Measurements from ENCODE around the gene STARD10. TPM values are rescaled to one million over a fixed set of nuclear protein-coding genes. Genes with fewer than 3 reads are reported as not detected.

The STARD10 gene
- total and polyA plus RNA-seq, 9 of the 15 experiments (the other 6 are each of a cell fraction or from before 2014, with no cell fraction given), result 0.15 to 52.9 (median 32.3) TPM

- TF ChIP-seq RAD21 (CRISPR knock-in tag; conservative IDR thresholded peaks at IDR 0.05 in 1 of 2, IDR thresholded peaks at IDR 0.05 in 1 of 2) (no peak; a peak in 1 of 4 replicates), ZNF12 (CRISPR knock-in tag; IDR thresholded peaks at IDR 0.05) (peak; percentile 87), CTBP1 (IDR thresholded peaks at IDR 0.05; ENCODE audit: borderline replicate concordance) (peak; percentile 71; the same call in 1 of the 2 replicates), GATA2 (CRISPR knock-in tag; IDR thresholded peaks at IDR 0.05) (peak; percentile 49; the same call in 1 of the 2 replicates), WHSC1 (IDR thresholded peaks at IDR 0.05; ENCODE audit: low read length) (peak; percentile 20), CBFA2T2 (conservative IDR thresholded peaks at IDR 0.05) (peak; percentile 41; the same call in 1 of the 2 replicates), ARNT (IDR thresholded peaks at IDR 0.05) (peak in 1 of 2 experiments; percentile 52; a peak in 1 of 4 replicates), MYC (IDR thresholded peaks at IDR 0.05; ENCODE audit: low read depth, low read length) (peak; percentile 42; the same call in 1 of the 2 replicates), MYC (CRISPR knock-in tag; IDR thresholded peaks at IDR 0.05; ENCODE audit: borderline replicate concordance, low read depth) (no peak; the same call in 1 of the 2 replicates), FOXP1 (CRISPR knock-in tag; IDR thresholded peaks at IDR 0.05) (0 out of 2 replicates have a peak, but pooled peaks have one; percentile 45), ZNF668 (CRISPR knock-in tag; IDR thresholded peaks at IDR 0.05) (no peak), MNT (conservative IDR thresholded peaks at IDR 0.05) (peak; percentile 32 to 78; a peak in 3 of 4 replicates), SETDB1 (IDR thresholded peaks at IDR 0.05; ENCODE audit: low read length) (no peak), HDAC1 (IDR thresholded peaks at IDR 0.05) (peak in 1 of 2 experiments; percentile 45; a peak in 1 of 4 replicates), MEF2D (tag; conservative IDR thresholded peaks at IDR 0.05; ENCODE audit: low read depth) (peak; percentile 32; the same call in 1 of the 2 replicates), TRIM24 (IDR thresholded peaks at IDR 0.05) (0 out of 4 replicates have a peak, but pooled peaks of 1 of the 2 experiments have one; percentile 9)
- TF ChIP-seq, protein P1, sequence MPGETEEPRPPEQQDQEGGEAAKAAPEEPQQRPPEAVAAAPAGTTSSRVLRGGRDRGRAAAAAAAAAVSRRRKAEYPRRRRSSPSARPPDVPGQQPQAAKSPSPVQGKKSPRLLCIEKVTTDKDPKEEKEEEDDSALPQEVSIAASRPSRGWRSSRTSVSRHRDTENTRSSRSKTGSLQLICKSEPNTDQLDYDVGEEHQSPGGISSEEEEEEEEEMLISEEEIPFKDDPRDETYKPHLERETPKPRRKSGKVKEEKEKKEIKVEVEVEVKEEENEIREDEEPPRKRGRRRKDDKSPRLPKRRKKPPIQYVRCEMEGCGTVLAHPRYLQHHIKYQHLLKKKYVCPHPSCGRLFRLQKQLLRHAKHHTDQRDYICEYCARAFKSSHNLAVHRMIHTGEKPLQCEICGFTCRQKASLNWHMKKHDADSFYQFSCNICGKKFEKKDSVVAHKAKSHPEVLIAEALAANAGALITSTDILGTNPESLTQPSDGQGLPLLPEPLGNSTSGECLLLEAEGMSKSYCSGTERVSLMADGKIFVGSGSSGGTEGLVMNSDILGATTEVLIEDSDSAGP (CRISPR knock-in tag; IDR thresholded peaks at IDR 0.05), result peak; percentile 44; the same call in 1 of the 2 replicates
- TF ChIP-seq, protein P2, sequence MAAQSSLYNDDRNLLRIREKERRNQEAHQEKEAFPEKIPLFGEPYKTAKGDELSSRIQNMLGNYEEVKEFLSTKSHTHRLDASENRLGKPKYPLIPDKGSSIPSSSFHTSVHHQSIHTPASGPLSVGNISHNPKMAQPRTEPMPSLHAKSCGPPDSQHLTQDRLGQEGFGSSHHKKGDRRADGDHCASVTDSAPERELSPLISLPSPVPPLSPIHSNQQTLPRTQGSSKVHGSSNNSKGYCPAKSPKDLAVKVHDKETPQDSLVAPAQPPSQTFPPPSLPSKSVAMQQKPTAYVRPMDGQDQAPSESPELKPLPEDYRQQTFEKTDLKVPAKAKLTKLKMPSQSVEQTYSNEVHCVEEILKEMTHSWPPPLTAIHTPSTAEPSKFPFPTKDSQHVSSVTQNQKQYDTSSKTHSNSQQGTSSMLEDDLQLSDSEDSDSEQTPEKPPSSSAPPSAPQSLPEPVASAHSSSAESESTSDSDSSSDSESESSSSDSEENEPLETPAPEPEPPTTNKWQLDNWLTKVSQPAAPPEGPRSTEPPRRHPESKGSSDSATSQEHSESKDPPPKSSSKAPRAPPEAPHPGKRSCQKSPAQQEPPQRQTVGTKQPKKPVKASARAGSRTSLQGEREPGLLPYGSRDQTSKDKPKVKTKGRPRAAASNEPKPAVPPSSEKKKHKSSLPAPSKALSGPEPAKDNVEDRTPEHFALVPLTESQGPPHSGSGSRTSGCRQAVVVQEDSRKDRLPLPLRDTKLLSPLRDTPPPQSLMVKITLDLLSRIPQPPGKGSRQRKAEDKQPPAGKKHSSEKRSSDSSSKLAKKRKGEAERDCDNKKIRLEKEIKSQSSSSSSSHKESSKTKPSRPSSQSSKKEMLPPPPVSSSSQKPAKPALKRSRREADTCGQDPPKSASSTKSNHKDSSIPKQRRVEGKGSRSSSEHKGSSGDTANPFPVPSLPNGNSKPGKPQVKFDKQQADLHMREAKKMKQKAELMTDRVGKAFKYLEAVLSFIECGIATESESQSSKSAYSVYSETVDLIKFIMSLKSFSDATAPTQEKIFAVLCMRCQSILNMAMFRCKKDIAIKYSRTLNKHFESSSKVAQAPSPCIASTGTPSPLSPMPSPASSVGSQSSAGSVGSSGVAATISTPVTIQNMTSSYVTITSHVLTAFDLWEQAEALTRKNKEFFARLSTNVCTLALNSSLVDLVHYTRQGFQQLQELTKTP (IDR thresholded peaks at IDR 0.05; ENCODE audit: low read depth in 1 of 2, partially characterized antibody in 2 of 2), result no peak
Measured at GRCh38 chr11:72758690-72759389, 35.0 kb downstream of the STARD10 start (continued).

Measured in K562 (cell line).